ENCODE results near the gene CAPZB. TPM values are rescaled to one million over a fixed set of nuclear protein-coding genes. Genes with fewer than 3 reads are reported as not detected.

Gene CAPZB
- total RNA-seq, 2 experiments from 2014 or later: 335 to 340 TPM

DNA sequence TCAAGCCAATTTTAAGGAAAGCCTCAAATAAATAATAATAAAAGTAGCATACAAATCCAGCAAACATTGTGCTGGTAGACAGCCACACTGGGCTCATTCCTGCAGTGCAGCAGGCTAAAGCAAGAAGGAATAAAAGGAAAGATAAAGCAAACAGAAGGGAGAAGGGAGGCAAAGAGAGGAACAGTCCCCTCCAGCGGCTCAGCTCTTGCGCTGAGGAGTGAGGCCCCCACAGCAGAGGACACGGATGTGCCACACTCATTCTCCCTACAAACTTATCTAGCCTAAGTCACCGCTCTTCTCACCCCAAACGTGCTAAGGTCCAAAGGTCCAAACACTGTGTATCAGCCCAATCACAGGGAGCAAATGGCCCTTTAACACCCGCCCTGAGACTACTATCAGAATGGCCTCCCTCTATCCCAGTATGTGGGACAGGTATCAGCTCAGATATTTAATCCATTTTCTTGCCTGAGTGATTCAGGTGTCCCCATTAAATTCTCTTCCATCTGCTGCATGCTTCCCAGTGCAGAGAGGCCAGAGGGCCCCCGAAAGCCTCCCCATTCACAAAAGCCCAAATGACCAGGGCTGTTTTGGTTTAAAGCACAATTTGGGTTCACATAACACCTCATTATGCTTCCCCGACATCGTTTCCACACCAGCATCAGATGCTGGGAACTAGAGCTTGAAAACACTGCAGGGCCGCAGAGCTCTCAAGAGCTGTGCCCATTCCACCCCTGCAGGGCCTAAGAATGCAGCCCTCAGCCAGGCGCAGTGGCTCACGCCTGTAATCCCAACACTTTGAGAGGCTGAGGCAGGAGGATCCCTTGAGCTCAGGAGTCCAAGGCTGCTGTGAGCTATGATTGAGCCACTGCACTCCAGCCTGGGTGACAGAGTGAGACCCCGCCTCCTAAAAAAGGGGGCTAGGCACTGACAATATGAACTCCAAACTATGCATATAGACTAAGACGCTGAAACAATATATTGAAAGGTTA lies 17.8 kb downstream of the CAPZB start:
- CTCF ChIA-PET: interaction anchor here (1.3 to 3.0 kb wide), 5 partner anchors 9 to 22 kb away, joined by 3 to 13 read pairs (median 6); no protein-coding TSS in a partner anchor
- Mint-ChIP-seq H3K9me3 (no peaks in the 10 kb centered on the region), H3K36me3 (ENCODE audit: low read depth) (peaks cover 46% of the 10 kb centered on the region), H3K4me1 (ENCODE audit: low read depth) (peaks cover 93% of the 10 kb centered on the region), H3K27me3 (no peaks in the 10 kb centered on the region), H3K4me3 (no peak overlapping the region), H3K27ac (peak overlapping the region; percentile 94)
- ATAC-seq (no peak), DNase-seq (no peak)
- TF ChIP-seq, protein P1, sequence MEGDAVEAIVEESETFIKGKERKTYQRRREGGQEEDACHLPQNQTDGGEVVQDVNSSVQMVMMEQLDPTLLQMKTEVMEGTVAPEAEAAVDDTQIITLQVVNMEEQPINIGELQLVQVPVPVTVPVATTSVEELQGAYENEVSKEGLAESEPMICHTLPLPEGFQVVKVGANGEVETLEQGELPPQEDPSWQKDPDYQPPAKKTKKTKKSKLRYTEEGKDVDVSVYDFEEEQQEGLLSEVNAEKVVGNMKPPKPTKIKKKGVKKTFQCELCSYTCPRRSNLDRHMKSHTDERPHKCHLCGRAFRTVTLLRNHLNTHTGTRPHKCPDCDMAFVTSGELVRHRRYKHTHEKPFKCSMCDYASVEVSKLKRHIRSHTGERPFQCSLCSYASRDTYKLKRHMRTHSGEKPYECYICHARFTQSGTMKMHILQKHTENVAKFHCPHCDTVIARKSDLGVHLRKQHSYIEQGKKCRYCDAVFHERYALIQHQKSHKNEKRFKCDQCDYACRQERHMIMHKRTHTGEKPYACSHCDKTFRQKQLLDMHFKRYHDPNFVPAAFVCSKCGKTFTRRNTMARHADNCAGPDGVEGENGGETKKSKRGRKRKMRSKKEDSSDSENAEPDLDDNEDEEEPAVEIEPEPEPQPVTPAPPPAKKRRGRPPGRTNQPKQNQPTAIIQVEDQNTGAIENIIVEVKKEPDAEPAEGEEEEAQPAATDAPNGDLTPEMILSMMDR (IDR thresholded peaks at IDR 0.05): no peak
- POLR2A ChIA-PET: interaction anchor here (1.0 to 15.0 kb wide), 5 partner anchors 8 to 130 kb away, joined by 4 to 213 read pairs (median 4); partner anchors contain the start of gene CAPZB
- intact Hi-C loops (cut with micrococcal nuclease): no loop called here

DNA sequence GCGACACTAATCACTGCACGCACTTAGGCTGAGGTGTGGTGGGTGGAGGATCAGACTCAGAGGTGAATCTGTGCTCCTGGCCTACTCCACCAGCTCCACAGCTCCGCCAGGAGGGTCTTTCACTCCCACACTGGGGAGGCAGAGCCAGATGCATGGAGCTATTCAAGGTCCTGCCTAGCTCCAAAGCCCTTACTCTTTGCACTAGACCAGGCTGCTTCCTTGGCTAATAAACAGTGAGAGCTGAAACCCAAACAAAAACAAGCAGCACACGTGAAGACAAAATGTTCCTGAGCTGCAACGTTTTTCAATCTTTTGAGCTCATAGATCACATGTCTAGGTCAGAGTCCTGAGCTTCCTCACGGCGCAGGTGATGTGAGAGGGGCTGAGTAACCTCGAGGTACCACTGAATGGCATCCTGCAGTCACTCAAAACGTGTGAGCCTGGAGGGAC lies 19.2 kb downstream of the CAPZB start:
- CTCF ChIA-PET: interaction anchor here (1.2 to 1.7 kb wide), 7 partner anchors 11 to 188 kb away, joined by 3 to 10 read pairs (median 3); no protein-coding TSS in a partner anchor
- Mint-ChIP-seq H3K4me1 (ENCODE audit: low read depth) (peaks cover 93% of the 10 kb centered on the region), H3K27me3 (no peaks in the 10 kb centered on the region), H3K36me3 (ENCODE audit: low read depth) (peaks cover 35% of the 10 kb centered on the region), H3K9me3 (no peaks in the 10 kb centered on the region), H3K4me3 (no peak overlapping the region), H3K27ac (peak overlapping the region; percentile 80)
- peak; percentile 22 for DNase-seq
- intact Hi-C loops (cut with micrococcal nuclease): no loop called here
- POLR2A ChIA-PET: interaction anchor here (1.0 to 15.0 kb wide), 5 partner anchors 16 to 131 kb away, joined by 3 to 213 read pairs (median 5); partner anchors contain the start of gene CAPZB
- TF ChIP-seq, protein P1 (IDR thresholded peaks at IDR 0.05): no peak
- ATAC-seq: no peak

DNA sequence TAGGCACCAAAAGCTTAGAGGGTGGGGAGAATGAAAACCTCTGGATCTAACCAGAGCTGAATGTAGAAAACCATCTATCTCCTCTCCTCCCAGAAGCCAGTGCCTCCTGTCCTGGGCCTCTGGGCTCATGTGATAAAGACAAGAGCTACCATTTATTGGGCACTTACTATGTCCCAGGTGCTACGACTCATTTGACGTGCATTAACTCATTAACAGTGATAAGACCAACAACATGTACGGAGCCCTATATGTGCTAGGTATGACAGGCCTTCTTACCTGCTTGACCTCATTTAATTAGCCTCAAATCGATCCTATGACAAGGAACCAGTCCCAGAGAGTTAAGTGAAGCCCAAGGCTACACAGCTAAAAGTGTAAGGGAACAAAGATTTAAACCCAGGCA lies 19.7 kb downstream of the CAPZB start:
- CTCF ChIA-PET: interaction anchor here (0.8 to 1.7 kb wide), 10 partner anchors 10 to 188 kb away, joined by 3 to 10 read pairs (median 3); no protein-coding TSS in a partner anchor
- Mint-ChIP-seq H3K9me3 (no peaks in the 10 kb centered on the region), H3K4me1 (ENCODE audit: low read depth) (peaks cover 93% of the 10 kb centered on the region), H3K27ac (peak overlapping the region; percentile 80), H3K36me3 (ENCODE audit: low read depth) (peaks cover 36% of the 10 kb centered on the region), H3K27me3 (no peaks in the 10 kb centered on the region), H3K4me3 (no peak overlapping the region)
- ATAC-seq (no peak), DNase-seq (no peak)
- intact Hi-C loops (cut with micrococcal nuclease): no loop called here
- POLR2A ChIA-PET: interaction anchor here (1.0 to 15.0 kb wide), 5 partner anchors 16 to 132 kb away, joined by 3 to 213 read pairs (median 5); partner anchors contain the start of gene CAPZB
- TF ChIP-seq, protein P1 (IDR thresholded peaks at IDR 0.05): no peak

DNA sequence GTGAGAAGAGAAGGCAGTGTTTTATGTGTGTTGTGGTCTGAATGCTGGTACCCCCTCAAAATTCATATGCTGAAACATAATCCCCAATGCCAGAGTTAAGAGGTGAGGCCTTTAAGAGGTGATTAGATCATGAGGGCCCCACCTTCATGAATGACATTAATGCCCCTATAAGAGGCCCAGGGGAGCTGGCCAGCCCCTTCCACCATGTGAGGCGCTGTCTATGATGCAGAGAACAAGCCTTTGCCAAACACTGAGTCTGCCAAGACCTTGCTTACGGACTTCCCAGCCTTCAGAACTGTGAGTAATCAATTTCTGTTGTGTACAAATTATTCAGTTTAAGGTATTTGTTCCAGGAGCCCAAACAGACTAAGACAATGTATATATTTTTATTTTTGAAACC lies 20.2 kb downstream of the CAPZB start:
- intact Hi-C loops (cut with micrococcal nuclease): no loop called here
- TF ChIP-seq, protein P1 (IDR thresholded peaks at IDR 0.05): no peak
- POLR2A ChIA-PET: interaction anchor here (1.0 to 15.0 kb wide), 5 partner anchors 17 to 132 kb away, joined by 3 to 213 read pairs (median 5); partner anchors contain the start of gene CAPZB
- Mint-ChIP-seq H3K9me3 (no peaks in the 10 kb centered on the region), H3K36me3 (ENCODE audit: low read depth) (peaks cover 34% of the 10 kb centered on the region), H3K4me3 (no peak overlapping the region), H3K4me1 (ENCODE audit: low read depth) (peaks cover 90% of the 10 kb centered on the region), H3K27ac (peak overlapping the region; percentile 80), H3K27me3 (no peaks in the 10 kb centered on the region)
- ATAC-seq (no peak), DNase-seq (peak; percentile 50)
- CTCF ChIA-PET: interaction anchor here (0.8 to 1.7 kb wide), 10 partner anchors 10 to 189 kb away, joined by 3 to 10 read pairs (median 3); no protein-coding TSS in a partner anchor

All from activated CD8-positive, alpha-beta T cell treated with anti-CD3 and anti-CD28 coated beads for 36 hours (primary cell).